Neutrophil (primary cell): ENCODE measurements around the gene AP5S1.

Experiments
- H3K27ac ChIP-seq: fragments of 200-600 bp; sonication (generic); 2 replicates; pipeline ENCODE4 v1.5.1; 2016; ENCODE audit warnings: mild to moderate bottlenecking, moderate library complexity
- H3K27me3 ChIP-seq: fragments of 200-600 bp; sonication (generic); 2 replicates; pipeline ENCODE4 v1.6.0; 2016; ENCODE audit warnings: mild to moderate bottlenecking
- H3K36me3 ChIP-seq: fragments of 200-600 bp; sonication (generic); 2 replicates; pipeline ENCODE4 v1.5.1; 2017
- H3K4me1 ChIP-seq, 2 experiments: fragments of 200-600 bp in 1 of 2; sonication (generic) in 1 of 2; 1 replicate in 1 of 2; 2 replicates in 1 of 2; pipeline versions ENCODE4 v1.5.1 to v1.6.1; 2013 to 2016; ENCODE audit warnings: low read depth in 1 of 2, low read length in 1 of 2, mild to moderate bottlenecking in 1 of 2, moderate library complexity in 1 of 2; ENCODE audit not compliant: control insufficient read depth in 1 of 2, insufficient read depth in 1 of 2
- H3K4me3 ChIP-seq, 2 experiments: fragments of 200-600 bp in 1 of 2; sonication (generic) in 1 of 2; 1 replicate in 1 of 2; 2 replicates in 1 of 2; pipeline ENCODE4 v1.5.1; 2013 to 2016; ENCODE audit warnings: low read depth in 1 of 2, low read length in 1 of 2, mild to moderate bottlenecking in 1 of 2, moderate library complexity in 1 of 2
- H3K9me3 ChIP-seq: fragments of 200-600 bp; sonication (generic); 2 replicates; pipeline ENCODE4 v1.5.1; 2016
- CTCF ChIP-seq: fragments of 200-600 bp; sonication (generic); IDR thresholded peaks from 2 replicates; pipeline ENCODE4 v1.5.1; 2016; ENCODE audit warnings: antibody characterized with exemption

Gene AP5S1

GRCh38 chr20:3803289-3803688, 17.1 kb upstream of the AP5S1 start:
- Histone ChIP-seq H3K27me3 (peaks cover 10% of the 10 kb centered on the region), H3K4me3 (no peak overlapping the region), H3K27ac (no peak overlapping the region), H3K36me3 (peaks cover 56% of the 10 kb centered on the region), H3K4me1 (no peaks in the 10 kb centered on the region), H3K9me3 (no peaks in the 10 kb centered on the region)
- TF ChIP-seq CTCF, result no peak

- no peaks in the 10 kb centered on the region for H3K4me1 ChIP-seq
- H3K27ac ChIP-seq, result no peak overlapping the region
- H3K9me3 ChIP-seq, result no peaks in the 10 kb centered on the region
- no peak overlapping the region for H3K4me3 ChIP-seq
- no peak for TF ChIP-seq CTCF
- peaks cover 10% of the 10 kb centered on the region for H3K27me3 ChIP-seq
- H3K36me3 ChIP-seq, result peaks cover 56% of the 10 kb centered on the region
These were observed 16.5 kb upstream of the AP5S1 start for GRCh38 chr20:3803854-3804253.

DNA sequence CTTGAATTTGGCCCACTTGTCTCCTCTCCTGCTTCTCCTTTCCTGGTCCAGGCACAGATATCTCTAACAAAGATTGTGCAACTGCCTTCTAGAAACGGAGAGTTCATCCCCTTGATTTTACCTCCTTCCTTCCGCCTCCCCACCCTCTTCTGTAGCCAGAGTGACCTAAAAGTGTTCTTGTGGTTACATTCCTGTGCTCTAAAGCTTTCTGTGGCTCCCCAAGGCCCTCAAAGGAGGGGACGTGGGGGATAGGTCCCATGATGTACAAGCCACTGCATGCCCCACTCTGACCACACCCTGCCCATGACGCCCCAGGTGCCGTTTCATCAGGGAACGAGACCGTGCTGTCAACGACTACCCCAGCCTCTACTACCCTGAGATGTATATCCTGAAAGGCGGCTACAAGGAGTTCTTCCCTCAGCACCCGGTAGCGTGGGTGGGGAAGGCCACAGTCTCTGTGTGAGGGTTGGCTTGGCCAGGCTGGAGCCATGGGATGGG, 16.0 kb upstream of the AP5S1 start:
- no peak for TF ChIP-seq CTCF
- no peak overlapping the region for H3K27ac ChIP-seq
- peaks cover 10% of the 10 kb centered on the region for H3K27me3 ChIP-seq
- no peaks in the 10 kb centered on the region for H3K4me1 ChIP-seq
- peaks cover 56% of the 10 kb centered on the region for H3K36me3 ChIP-seq
- no peak overlapping the region for H3K4me3 ChIP-seq
- no peaks in the 10 kb centered on the region for H3K9me3 ChIP-seq

GRCh38 chr20:3804781-3805180, 15.6 kb upstream of the AP5S1 start:
- peaks cover 10% of the 10 kb centered on the region for H3K27me3 ChIP-seq
- TF ChIP-seq CTCF, result no peak
- no peaks in the 10 kb centered on the region for H3K4me1 ChIP-seq
- H3K27ac ChIP-seq, result no peak overlapping the region
- H3K9me3 ChIP-seq, result no peaks in the 10 kb centered on the region
- H3K36me3 ChIP-seq, result peaks cover 56% of the 10 kb centered on the region
- no peak overlapping the region for H3K4me3 ChIP-seq

- Histone ChIP-seq H3K4me3 (no peak overlapping the region), H3K4me1 (peaks cover 9 to 11% of the 10 kb centered on the region in 2 experiments)
- no peak for TF ChIP-seq CTCF
These were observed 11.8 kb upstream of the AP5S1 start for GRCh38 chr20:3808544-3808943.

More at GRCh38 chr20:3808544-3808943, 11.8 kb upstream of the AP5S1 start:
- no peak overlapping the region for H3K27ac ChIP-seq
- peaks cover 22% of the 10 kb centered on the region for H3K36me3 ChIP-seq
- H3K9me3 ChIP-seq, result no peaks in the 10 kb centered on the region
- H3K27me3 ChIP-seq, result peaks cover 33% of the 10 kb centered on the region
